GM21529 (cell line): ENCODE data around the gene AK5.

Experiments used
- ATAC-seq: cut with Tn5 transposase; IDR thresholded peaks from one replicate; pipeline ENCODE4 v1.9.1; 2021; ENCODE audit not compliant: unreplicated experiment

The AK5 gene

DNA sequence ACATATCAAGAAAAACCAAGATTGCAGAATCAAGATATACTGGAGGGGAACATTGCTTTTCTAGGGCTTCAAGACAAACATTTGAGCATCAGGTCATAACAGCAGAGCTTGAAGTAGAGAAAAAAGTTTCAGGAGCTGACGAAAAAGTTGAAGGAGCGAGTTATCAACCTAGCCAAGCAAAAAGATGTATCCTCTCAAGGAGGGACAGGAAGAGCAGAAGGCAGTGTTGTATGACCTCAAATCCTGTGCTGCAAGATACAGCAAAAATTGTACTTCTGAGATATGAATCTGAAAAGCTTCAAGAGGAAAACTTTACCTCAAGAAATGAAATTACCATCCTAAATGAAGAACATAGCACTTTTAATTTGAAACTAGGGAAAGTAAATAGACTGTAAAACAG lies 153.1 kb downstream of the AK5 start:
- no peak for ATAC-seq

DNA sequence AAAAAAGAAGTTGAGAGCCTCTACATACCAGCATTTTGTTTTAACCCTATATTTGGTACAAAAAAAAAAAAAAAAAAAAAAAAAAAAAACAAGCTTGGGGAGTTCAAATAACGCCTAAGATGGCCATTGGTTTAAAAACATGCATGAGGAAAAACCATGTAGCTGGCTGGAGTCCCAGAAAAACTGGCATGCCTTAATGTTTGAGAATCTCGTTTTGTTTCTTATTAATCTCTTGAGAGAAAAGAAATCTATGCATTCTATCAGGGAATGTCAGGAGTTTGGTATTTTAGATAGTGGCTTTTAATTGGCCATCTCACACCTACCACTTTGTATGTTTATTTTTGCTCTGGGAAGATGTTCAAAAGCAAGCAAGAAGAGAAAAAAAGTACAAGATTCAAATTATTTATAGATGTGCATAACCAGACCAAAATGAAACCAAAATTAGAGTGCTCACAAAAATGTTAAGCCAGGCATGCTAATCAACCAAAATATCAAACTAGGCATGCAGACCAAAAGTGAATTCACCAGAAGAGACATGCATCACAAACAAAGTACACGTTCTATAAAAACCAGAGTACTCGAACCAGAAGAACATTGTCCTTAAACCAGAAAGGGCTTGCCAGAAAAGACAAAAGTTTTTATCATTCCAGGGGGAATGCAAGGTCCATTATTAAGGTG lies 156.6 kb downstream of the AK5 start:
- no peak for ATAC-seq

DNA sequence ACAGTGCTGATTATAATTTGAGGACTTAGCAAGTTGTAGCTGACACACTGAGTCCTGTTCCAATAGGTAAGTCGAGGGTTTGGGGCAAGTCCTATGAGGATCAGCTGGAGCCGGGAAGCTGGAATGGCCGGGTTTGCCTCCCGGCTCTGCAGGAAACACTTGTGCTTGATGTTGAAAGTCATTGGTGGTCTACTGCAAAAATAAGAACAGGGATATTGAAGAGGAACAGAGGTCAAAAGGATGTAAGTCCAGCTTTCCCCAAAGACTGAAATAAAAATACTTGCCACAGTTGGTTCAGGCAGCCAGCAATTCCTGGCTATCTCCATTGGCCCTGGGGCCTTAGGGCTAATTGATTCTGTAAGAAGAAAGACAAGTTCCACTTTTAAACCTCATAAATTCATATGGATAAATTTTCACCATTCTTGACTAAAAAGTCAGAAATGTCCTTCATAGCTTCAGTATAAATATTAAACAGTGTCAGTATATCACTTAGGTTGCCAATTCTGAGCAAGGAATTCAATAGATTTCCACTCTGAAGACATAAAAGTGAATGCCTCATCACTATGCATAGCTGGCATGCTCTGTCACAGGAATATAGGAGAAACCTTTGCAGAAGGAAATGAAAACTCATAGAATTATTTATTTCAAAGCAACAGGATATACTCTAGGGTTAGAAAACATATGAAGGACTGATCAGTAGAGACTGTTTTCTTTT lies 165.2 kb downstream of the AK5 start:
- ATAC-seq, result no peak

DNA sequence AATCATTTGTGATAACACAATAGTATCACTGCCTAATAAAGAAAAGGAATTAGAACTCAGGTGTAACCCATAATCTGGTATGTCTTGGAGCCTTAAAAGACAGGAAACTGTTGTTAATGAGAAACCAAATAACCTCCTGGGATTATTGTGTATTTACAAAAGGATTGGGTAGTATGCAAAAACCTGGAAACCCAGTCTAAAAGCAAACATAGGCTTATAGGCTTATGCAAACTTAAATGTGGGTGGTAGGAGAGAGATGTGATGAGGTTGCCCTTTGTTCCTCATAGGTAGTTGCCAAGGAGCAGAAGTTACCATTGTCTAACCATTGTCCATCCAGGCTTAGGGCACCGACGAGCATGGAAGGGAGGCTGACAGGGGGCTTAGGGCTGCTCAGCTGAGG lies 165.8 kb downstream of the AK5 start:
- no peak for ATAC-seq

DNA sequence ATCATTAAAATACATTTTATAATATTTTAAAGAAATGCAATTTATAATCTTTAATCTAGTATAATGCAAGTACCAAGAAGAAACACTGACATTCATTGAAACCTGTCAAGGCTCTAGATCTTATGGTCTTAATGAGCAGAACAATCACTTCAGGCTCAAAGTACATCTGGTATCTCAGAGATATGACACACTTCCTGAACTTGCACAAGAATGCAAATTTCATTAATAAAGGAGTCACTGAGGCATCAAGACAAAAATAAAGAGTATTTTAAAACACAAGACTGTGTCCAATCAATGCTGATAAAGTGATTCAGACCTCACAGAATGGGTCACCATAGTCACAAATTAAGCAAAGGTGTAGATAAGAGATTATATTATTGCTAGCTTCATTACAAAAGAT lies 178.1 kb downstream of the AK5 start:
- ATAC-seq, result no peak

DNA sequence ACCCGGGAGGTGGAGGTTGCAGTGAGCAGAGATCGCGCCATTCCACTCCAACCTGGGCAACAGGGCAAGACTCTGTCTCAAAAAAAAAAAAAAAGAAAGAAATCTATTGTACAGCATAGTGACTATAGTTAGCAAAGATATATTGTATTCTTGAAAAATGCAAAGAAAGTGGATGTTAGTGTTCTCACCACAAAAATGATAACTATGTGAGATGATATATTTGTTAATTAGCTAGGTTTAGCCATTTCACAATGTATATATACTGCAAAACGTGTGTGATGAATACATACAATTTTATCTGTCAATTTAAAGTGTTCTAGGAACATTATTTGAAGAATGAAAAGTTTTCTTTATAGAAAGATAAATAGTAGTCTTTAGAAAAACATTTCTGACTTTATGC lies 179.9 kb downstream of the AK5 start:
- no peak for ATAC-seq

DNA sequence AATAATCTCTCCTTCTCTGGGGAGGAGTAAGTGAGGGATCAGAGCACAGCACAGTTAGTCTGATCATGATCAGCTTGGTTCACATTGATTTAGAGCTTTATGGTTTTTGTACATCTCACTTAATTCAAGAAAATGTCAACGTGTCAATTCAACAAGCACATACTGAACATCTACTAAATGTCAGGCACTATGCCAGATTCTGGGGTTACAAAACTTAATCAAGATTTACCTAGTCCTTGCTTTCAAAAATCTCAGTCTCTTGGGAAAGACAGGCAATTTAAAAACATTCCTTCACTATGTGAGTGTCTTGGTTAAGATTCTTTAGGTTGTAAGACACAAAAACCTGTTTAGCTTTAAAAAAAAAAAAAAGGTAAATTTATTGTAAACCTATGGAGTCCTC lies 181.4 kb downstream of the AK5 start:
- no peak for ATAC-seq

DNA sequence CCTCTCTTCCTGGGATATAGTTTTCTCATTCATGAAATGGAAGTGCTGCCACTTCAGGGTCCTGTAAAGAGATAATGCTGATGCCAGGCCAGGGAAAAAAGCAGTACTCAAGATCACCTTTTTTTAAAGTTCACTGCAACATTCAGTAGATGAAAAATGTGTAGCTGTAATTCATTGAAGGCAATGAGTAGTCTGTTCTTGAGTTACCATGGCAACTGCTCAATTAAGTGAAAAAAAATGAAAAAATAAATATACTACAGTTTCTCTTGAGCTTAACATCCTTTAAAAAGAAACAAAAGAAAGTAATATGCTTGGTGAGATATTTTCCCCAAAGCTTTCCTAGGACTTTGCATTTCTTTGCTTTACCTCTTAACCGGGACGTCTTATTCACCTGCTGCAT lies 183.3 kb downstream of the AK5 start:
- ATAC-seq, result no peak

DNA sequence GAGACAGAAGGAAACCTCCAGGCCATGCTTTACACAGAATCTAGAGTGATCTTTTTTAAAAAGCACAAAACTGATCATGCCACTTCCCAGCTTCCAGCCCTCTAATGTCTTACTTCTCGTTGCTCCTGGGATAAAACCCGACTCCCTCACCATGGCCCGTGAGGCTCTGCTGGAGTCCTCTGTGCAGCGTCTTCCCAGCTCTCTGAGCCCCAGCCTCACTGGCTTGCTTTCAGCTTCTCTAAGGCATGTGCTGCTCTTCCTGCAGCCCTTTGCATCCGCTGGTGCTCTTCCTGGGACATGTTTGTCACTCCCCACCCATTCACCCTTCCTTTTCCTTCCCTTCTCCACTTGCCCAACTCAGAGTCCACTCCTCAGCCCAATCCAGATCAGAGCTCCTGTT lies 184.1 kb downstream of the AK5 start:
- no peak for ATAC-seq

DNA sequence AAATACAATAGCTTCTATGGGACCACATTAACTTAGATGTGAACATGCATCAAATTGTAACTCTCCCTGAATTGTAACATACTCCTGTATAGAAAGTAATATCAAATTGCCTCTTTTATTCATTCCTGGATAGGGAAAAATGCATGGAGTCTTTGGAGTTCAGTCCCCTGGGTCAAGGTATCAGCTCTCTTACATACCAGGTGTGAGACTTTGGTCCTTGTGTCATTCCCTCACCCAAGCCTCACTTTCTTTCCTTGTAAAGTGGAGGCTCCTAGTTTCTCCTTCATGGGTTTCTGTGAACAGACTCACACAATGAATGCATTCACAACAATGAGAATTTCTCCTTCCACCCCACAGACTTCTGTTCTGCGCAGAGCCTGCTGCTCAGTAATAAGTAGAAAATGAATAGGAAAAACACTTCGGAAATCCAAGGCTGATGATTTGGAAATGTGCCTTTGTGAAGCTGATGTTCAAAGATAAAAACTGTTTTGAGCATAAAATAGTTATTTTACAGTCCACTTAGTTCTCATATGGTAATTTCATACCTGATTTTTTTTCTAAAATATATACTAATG lies 185.3 kb downstream of the AK5 start:
- no peak for ATAC-seq

DNA sequence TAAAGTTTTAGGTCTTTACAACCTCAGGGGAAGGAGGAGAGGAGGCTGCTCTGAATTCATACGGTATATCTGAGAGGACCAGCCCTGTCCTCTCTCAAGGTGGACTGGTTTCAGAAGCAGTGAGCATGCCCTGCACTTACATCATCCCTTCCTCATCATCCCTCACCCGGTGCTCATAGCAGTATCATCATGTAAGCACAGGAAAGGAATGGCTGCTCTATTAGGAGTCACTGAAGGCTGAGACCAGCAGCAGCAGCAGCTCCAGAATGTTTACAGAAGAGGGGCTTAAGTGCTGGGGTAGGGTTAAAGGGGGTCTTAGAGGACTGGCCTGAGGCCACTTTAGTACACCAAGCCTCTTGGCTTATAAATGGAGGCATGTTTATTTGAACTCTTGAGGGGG lies 185.9 kb downstream of the AK5 start:
- ATAC-seq, result no peak

DNA sequence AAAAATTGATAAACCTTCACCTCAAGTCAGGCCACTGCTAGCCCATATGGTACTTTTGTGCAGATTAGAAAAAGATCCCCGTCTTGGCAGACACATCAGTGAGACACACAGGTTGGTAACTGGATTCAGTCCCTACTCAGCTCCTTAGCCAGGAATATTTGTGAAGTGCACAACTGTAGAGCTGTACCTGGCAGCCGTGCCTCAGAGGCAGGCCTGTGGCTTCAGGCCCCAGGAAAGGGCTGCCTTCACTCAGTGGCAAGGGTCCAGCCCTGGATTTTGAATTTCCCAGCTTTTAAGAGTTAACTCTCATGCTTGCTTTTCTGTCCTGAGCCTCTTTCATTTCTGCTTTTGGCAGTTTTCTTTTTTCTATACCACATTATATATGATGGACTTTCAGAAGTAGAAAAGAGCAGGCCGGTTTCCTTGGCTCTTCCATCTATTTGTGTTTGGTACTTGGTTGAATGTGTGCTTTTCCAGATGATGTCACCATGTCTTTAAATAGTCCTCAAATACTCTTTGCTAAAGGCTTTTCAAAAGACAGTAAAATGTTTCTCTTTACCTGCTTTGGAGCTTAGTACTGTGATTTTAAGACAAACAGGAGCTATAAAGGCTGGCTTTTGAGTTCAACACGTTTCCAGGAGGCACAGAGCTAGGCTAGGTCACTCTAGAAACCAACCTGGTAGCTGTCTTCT lies 186.6 kb downstream of the AK5 start:
- no peak for ATAC-seq

DNA sequence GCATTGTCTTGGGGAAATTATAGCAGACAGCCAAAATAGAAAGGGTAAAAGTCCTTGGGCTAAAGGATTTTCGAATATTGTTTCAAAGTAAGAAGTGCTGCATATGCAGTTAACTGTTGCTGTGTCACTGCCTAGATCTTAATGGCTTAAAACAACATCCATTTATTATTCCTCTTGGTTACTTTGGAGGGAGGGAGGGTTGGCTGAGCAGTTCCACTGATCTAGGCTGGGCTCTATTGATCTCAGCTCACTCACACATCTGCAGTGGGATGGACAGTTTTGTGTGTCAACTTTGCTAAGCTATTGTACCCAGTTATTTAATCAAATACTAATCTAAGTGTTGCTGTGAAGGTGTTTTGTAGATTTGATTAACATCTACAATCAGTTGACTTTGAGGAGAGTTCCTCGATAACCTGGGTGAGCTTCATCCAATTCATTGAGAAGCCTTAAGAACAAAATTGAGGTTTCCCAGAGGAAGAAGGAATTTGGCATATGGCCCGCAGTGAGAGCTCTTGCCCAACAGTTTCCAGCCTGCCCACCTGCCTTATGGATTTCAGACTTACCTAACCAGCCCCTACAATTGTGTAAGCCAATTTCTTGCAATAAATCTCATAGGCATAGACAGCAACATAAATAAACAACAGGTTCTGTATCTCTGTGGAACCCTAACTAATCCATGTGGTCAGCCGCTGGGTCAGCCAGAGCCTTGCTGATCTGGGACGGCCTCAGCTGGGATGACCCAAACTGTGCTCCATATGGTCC lies 187.3 kb downstream of the AK5 start:
- no peak for ATAC-seq

DNA sequence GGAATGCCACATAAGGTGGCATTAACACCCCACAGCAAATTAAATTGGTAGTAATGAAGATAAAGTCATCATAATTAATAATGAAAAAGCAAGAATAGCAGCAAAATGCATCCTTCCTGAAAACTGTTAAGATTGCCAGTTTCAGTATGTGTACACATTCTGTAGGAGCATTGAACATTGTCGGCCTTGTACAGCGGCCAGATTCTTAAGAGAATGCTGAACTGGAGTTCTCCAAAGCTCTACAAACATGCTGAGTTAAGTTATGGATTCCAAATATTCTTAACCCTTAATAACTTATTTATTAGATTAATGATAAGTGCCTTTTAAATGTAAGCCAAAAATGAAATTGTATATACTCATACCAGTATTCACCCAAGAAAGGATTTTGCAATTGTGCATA lies 189.9 kb downstream of the AK5 start:
- ATAC-seq, result no peak

DNA sequence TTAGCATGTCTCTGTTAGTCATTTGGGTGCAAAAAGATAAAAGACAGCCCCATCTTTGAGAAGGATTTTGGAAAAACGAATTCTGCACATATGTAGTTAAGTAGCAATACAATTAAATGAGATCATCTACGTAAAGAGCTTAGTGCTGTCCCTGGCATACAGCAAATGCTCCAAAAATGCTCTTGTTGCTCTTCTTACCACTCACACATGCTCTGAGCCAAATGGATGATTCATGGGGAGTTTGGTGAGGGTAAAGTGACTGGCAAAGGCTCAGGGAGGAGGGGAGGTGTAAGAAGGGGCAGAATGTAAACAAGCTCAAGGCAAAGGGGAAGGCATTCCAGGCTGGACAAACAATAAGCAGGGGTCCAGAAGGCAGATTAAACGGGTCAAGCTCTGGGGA lies 191.9 kb downstream of the AK5 start:
- ATAC-seq, result no peak

DNA sequence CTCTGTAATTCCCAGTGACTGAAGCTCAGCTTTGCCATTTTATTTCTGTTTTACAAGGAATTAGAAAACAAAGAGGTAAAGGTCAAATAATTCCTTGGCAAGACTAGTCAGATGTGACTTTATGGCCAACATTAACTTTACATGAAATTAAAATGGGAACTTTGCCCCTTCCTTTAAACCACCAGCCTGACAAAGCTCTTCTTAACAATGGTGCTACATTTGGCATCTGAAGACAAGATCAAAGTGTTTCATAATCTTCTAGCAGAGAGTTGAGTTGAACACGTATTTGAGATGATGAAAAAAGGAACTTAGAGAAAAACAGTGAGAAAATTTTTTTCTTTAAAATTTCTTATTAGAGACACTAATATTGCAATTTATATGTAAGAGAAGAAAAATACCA lies 193.8 kb downstream of the AK5 start:
- ATAC-seq, result no peak

DNA sequence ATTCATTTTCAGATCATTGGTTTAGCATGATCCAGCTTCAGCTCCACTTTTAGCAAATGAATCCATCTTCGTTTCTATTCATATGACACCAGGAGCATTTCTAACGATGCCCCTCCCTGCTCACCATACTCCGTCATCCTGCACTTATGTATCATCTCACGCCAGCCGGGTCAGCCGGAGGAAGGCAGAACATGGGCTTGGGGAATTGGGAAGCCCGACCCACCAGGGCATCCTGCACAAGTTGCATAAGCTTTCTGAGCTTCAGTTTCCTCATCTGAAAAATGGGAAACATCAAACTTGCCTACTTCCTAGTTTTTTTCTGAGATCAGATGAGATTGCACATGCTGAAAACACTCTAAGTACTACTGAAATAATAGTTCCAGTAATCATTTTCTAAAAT lies 194.7 kb downstream of the AK5 start:
- no peak for ATAC-seq

DNA sequence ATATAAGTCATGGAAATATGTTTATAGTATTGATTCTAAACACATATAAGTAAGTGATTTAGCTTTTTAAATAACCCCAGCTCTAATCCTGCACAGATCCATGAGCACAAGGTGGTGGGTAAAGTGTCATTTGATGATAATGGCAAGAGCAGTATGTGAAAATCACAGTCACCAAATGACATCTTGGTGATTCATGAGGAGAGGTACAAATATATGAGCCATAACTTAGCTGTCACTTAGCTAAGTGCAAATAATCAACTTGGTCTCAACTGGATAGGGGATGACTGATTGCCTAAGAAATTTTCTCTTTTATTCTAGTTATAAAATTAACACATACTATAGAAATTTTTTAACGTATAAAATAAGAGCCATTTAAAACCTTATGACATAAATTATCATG lies 202.5 kb downstream of the AK5 start:
- no peak for ATAC-seq

DNA sequence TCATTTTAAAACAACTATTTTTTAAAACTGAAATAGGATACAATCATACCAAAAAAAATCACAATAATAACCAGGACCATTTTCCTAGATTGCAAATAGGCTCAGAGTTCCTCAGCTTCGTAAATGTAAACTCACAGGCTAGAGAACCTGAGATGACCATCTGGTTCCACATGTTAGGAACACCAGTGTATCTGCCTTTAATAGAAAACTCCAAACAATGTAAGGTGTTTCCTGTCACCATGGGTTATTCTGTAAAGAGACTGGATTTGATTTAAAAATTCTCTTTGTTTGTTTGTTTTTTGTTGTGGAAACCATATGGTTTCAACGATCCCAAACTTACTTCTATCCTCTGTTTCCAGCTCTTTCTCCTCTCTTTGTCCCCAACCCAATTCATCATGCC lies 203.1 kb downstream of the AK5 start:
- ATAC-seq, result no peak

DNA sequence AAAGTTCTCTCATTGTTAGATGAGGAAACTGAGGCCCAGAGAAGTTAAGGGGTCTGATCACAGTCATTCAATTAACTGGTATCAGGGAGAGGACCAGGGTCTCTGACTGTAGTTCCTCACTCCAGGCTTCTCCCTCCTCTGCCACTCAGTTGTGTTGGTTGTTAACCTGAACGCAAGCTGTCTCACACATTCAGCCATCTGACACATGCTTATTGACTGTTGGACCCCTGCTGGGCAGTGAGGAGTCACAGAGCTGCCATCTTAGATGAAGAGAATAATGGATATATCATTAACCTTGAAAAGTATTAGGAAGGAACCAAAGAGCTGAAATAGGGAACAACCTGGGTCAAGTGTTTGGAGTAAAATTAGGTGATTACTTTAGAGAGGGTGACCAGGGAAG lies 205.8 kb downstream of the AK5 start:
- no peak for ATAC-seq

DNA sequence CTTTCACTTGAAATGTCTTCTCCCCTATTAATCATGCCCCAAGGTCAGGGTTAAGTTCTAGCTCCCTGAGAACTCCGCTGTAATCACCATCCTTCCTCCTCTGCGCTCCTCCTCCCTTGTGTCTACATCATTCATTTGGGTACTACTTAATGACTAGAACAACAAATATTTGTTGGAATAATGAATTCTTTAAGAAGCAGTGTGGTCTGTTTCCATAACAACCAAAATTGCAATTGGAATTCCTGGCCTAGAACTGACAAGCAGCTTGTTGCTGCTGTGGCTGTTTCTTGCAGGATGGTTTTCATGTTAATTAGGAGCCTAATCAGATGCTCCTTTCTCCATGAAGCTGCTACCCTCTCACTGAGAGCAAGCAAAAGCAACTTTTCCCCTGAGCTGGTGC lies 208.1 kb downstream of the AK5 start:
- ATAC-seq, result no peak
